ENCODE data around the gene PDE3B. TPM values are rescaled to one million over a fixed set of nuclear protein-coding genes. Genes with fewer than 3 reads are reported as not detected.

Gene PDE3B
- total and polyA plus RNA-seq, 9 of the 15 experiments (the other 6 are each of a cell fraction or from before 2014, with no cell fraction given), result 2.3 to 22.5 (median 12.2) TPM

- TF ChIP-seq MTA2 (IDR thresholded peaks at IDR 0.05; ENCODE audit: low read depth) (0 out of 2 replicates have a peak, but pooled peaks have one; percentile 3), CREM (IDR thresholded peaks at IDR 0.05; ENCODE audit: low read depth) (0 out of 2 replicates have a peak, but pooled peaks have one; percentile 3), RBM15 (IDR thresholded peaks at IDR 0.05; ENCODE audit: insufficient read depth, low read length) (no peak), E2F3 (CRISPR knock-in tag; IDR thresholded peaks at IDR 0.05) (no peak), RCOR1 (IDR thresholded peaks at IDR 0.05; ENCODE audit: borderline replicate concordance in 1 of 2, low read depth in 2 of 2, low read length in 2 of 2) (peak in 1 of 2 experiments; percentile 54; a peak in 2 of 4 replicates), KDM2B (CRISPR knock-in tag; IDR thresholded peaks at IDR 0.05) (no peak), MEF2D (tag; conservative IDR thresholded peaks at IDR 0.05; ENCODE audit: low read depth) (no peak), PTRF (tag; IDR thresholded peaks at IDR 0.05) (no peak), CTBP1 (IDR thresholded peaks at IDR 0.05; ENCODE audit: borderline replicate concordance) (peak; percentile 87), RBM14 (IDR thresholded peaks at IDR 0.05; ENCODE audit: borderline replicate concordance, insufficient read depth, low read depth, low read length) (no peak), ARID1B (IDR thresholded peaks at IDR 0.05) (peak; percentile 86), ZNF431 (CRISPR knock-in tag; IDR thresholded peaks at IDR 0.05) (no peak), JUNB (CRISPR knock-in tag; conservative IDR thresholded peaks at IDR 0.05) (no peak), NUFIP1 (IDR thresholded peaks at IDR 0.05; ENCODE audit: partially characterized antibody) (no peak), CC2D1A (IDR thresholded peaks at IDR 0.05) (peak; percentile 61; the same call in 1 of the 2 replicates), RAD21 (CRISPR knock-in tag; conservative IDR thresholded peaks at IDR 0.05 in 1 of 2, IDR thresholded peaks at IDR 0.05 in 1 of 2) (no peak), KAT2B (IDR thresholded peaks at IDR 0.05; ENCODE audit: low read depth, low read length) (no peak), CREBBP (IDR thresholded peaks at IDR 0.05; ENCODE audit: low read depth, low read length) (no peak), ZSCAN29 (IDR thresholded peaks at IDR 0.05) (no peak)
- TF ChIP-seq, protein P1, sequence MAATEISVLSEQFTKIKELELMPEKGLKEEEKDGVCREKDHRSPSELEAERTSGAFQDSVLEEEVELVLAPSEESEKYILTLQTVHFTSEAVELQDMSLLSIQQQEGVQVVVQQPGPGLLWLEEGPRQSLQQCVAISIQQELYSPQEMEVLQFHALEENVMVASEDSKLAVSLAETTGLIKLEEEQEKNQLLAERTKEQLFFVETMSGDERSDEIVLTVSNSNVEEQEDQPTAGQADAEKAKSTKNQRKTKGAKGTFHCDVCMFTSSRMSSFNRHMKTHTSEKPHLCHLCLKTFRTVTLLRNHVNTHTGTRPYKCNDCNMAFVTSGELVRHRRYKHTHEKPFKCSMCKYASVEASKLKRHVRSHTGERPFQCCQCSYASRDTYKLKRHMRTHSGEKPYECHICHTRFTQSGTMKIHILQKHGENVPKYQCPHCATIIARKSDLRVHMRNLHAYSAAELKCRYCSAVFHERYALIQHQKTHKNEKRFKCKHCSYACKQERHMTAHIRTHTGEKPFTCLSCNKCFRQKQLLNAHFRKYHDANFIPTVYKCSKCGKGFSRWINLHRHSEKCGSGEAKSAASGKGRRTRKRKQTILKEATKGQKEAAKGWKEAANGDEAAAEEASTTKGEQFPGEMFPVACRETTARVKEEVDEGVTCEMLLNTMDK (IDR thresholded peaks at IDR 0.05; ENCODE audit: borderline replicate concordance, insufficient read depth, low read depth, low read length, poor library complexity, severe bottlenecking), result no peak
- TF ChIP-seq, protein P2, sequence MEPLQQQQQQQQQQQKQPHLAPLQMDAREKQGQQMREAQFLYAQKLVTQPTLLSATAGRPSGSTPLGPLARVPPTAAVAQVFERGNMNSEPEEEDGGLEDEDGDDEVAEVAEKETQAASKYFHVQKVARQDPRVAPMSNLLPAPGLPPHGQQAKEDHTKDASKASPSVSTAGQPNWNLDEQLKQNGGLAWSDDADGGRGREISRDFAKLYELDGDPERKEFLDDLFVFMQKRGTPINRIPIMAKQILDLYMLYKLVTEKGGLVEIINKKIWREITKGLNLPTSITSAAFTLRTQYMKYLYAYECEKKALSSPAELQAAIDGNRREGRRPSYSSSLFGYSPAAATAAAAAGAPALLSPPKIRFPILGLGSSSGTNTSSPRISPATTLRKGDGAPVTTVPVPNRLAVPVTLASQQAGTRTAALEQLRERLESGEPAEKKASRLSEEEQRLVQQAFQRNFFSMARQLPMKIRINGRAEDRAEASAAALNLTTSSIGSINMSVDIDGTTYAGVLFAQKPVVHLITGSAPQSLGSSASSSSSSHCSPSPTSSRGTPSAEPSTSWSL (CRISPR knock-in tag; IDR thresholded peaks at IDR 0.05; ENCODE audit: borderline replicate concordance), result no peak
- TF ChIP-seq, protein P3, sequence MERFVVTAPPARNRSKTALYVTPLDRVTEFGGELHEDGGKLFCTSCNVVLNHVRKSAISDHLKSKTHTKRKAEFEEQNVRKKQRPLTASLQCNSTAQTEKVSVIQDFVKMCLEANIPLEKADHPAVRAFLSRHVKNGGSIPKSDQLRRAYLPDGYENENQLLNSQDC (CRISPR knock-in tag; IDR thresholded peaks at IDR 0.05), result no peak
These were observed 25.2 kb downstream of the PDE3B start (continued) for GRCh38 chr11:14668731-14669301.

All from K562 (cell line).